HEK293 (cell line): ENCODE results near the gene IARS1.

Source experiments
- HIC1 ChIP-seq: fragments of 450-650 bp; formaldehyde crosslinking; IDR thresholded peaks from 2 replicates; pipeline ENCODE4 v1.5.1; 2016; ENCODE audit warnings: missing biosample characterization, missing genetic modification characterization
- KLF1 ChIP-seq: fragments of 450-650 bp; formaldehyde crosslinking; IDR thresholded peaks from 2 replicates; pipeline ENCODE4 v1.5.1; 2016; ENCODE audit warnings: missing biosample characterization, missing genetic modification characterization
- ZFP3 ChIP-seq: fragments of 450-650 bp; formaldehyde crosslinking; IDR thresholded peaks from 2 replicates; pipeline ENCODE4 v1.5.1; 2016; ENCODE audit warnings: low read depth, missing biosample characterization, missing genetic modification characterization
- ZNF114 ChIP-seq: fragments of 450-650 bp; formaldehyde crosslinking; IDR thresholded peaks from 2 replicates; pipeline ENCODE4 v1.5.0; 2017; ENCODE audit warnings: missing biosample characterization, missing genetic modification characterization
- ZNF184 ChIP-seq: fragments of 450-650 bp; IDR thresholded peaks from 2 replicates; pipeline ENCODE4 v1.5.1; 2018; ENCODE audit warnings: missing biosample characterization, mild to moderate bottlenecking, missing genetic modification characterization
- ZNF274 ChIP-seq, 2 experiments: fragments of 200-500 bp in 1 of 2; fragments of 450-650 bp in 1 of 2; sonication (Bioruptor generic) in 1 of 2; formaldehyde crosslinking in 1 of 2; IDR thresholded peaks; 2 replicates each; pipeline versions ENCODE4 v1.5.1 to v1.6.1; 2014 to 2016; ENCODE audit warnings: borderline replicate concordance in 1 of 2, inconsistent platforms in 1 of 2, low read length in 1 of 2, missing biosample characterization in 1 of 2, missing genetic modification characterization in 1 of 2
- ZNF354C ChIP-seq: fragments of 450-650 bp; formaldehyde crosslinking; IDR thresholded peaks from 2 replicates; pipeline ENCODE4 v1.5.1; 2016; ENCODE audit warnings: missing biosample characterization, missing genetic modification characterization, low read depth, borderline replicate concordance
- ZNF37A ChIP-seq: fragments of 450-650 bp; IDR thresholded peaks from 2 replicates; pipeline ENCODE4 v1.5.1; 2018; ENCODE audit warnings: missing biosample characterization, missing genetic modification characterization
- ZNF394 ChIP-seq: fragments of 450-650 bp; formaldehyde crosslinking; IDR thresholded peaks from 2 replicates; pipeline ENCODE4 v1.5.1; 2016; ENCODE audit warnings: missing biosample characterization, missing genetic modification characterization, mild to moderate bottlenecking, moderate library complexity, borderline replicate concordance
- ZNF549 ChIP-seq: fragments of 450-650 bp; IDR thresholded peaks from 2 replicates; pipeline ENCODE4 v1.5.1; 2018; ENCODE audit warnings: missing biosample characterization, missing genetic modification characterization, mild to moderate bottlenecking, inconsistent platforms, moderate library complexity
- ZNF585B ChIP-seq: fragments of 450-650 bp; formaldehyde crosslinking; IDR thresholded peaks from 2 replicates; pipeline ENCODE4 v1.5.1; 2016; ENCODE audit warnings: missing biosample characterization, missing genetic modification characterization
- ZNF654 ChIP-seq: fragments of 450-650 bp; formaldehyde crosslinking; IDR thresholded peaks from 2 replicates; pipeline ENCODE4 v1.5.1; 2016; ENCODE audit warnings: low read depth, missing biosample characterization, missing genetic modification characterization
- ZNF791 ChIP-seq: fragments of 450-650 bp; formaldehyde crosslinking; IDR thresholded peaks from 2 replicates; pipeline ENCODE4 v1.5.1; 2016; ENCODE audit warnings: missing biosample characterization, missing genetic modification characterization
- TF ChIP-seq, protein P1 (sequence below): fragments of 450-650 bp; formaldehyde crosslinking; IDR thresholded peaks from 2 replicates; pipeline ENCODE4 v1.5.1; 2017; ENCODE audit warnings: missing biosample characterization, mild to moderate bottlenecking, missing genetic modification characterization, moderate library complexity
- TF ChIP-seq, protein P2 (sequence below): fragments of 450-650 bp; formaldehyde crosslinking; IDR thresholded peaks from 2 replicates; pipeline ENCODE4 v1.5.1; 2016; ENCODE audit warnings: missing biosample characterization, missing genetic modification characterization
- TF ChIP-seq, protein P3 (sequence below): fragments of 450-650 bp; formaldehyde crosslinking; IDR thresholded peaks from 2 replicates; pipeline ENCODE4 v1.5.1; 2016; ENCODE audit warnings: missing biosample characterization, missing genetic modification characterization, low read depth
- TF ChIP-seq, protein P4 (sequence below): fragments of 450-650 bp; formaldehyde crosslinking; IDR thresholded peaks from 2 replicates; pipeline ENCODE4 v1.5.1; 2016; ENCODE audit warnings: missing biosample characterization, missing genetic modification characterization
- TF ChIP-seq, protein P5 (sequence below): fragments of 450-650 bp; formaldehyde crosslinking; IDR thresholded peaks from 2 replicates; pipeline ENCODE4 v1.5.1; 2016; ENCODE audit warnings: missing biosample characterization, missing genetic modification characterization
- TF ChIP-seq, protein P6 (sequence below): fragments of 450-650 bp; formaldehyde crosslinking; IDR thresholded peaks from 2 replicates; pipeline ENCODE4 v1.5.1; 2016; ENCODE audit warnings: missing biosample characterization, missing genetic modification characterization
- TF ChIP-seq, protein P7 (sequence below): fragments of 450-650 bp; formaldehyde crosslinking; IDR thresholded peaks from 2 replicates; pipeline ENCODE4 v1.5.1; 2016; ENCODE audit warnings: missing biosample characterization, missing genetic modification characterization

The IARS1 gene

GRCh38 chr9:92293452-92294296 is at the start of gene IARS1 (continued):
- TF ChIP-seq, protein P1, sequence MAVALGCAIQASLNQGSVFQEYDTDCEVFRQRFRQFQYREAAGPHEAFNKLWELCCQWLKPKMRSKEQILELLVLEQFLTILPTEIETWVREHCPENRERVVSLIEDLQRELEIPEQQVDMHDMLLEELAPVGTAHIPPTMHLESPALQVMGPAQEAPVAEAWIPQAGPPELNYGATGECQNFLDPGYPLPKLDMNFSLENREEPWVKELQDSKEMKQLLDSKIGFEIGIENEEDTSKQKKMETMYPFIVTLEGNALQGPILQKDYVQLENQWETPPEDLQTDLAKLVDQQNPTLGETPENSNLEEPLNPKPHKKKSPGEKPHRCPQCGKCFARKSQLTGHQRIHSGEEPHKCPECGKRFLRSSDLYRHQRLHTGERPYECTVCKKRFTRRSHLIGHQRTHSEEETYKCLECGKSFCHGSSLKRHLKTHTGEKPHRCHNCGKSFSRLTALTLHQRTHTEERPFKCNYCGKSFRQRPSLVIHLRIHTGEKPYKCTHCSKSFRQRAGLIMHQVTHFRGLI (tag by site-specific recombination) = no peak
- TF ChIP-seq ZNF114 (tag by site-specific recombination) (no peak), ZNF394 (tag by site-specific recombination) (peak; percentile 8; the same call in 1 of the 2 replicates), HIC1 (tag by site-specific recombination) (peak; percentile 71), ZNF184 (tag by site-specific recombination) (no peak), ZNF274 (IDR thresholded peaks at IDR 0.05; ENCODE audit: low read length) (no peak), ZNF274 (tag by site-specific recombination; IDR thresholded peaks at IDR 0.05; ENCODE audit: borderline replicate concordance) (no peak), ZNF654 (tag by site-specific recombination) (no peak), ZNF791 (tag by site-specific recombination) (no peak), ZNF549 (no peak), ZFP3 (tag by site-specific recombination) (no peak), KLF1 (no peak), ZNF585B (tag by site-specific recombination) (no peak), ZNF37A (no peak), ZNF354C (tag by site-specific recombination) (no peak)
- TF ChIP-seq, protein P2, sequence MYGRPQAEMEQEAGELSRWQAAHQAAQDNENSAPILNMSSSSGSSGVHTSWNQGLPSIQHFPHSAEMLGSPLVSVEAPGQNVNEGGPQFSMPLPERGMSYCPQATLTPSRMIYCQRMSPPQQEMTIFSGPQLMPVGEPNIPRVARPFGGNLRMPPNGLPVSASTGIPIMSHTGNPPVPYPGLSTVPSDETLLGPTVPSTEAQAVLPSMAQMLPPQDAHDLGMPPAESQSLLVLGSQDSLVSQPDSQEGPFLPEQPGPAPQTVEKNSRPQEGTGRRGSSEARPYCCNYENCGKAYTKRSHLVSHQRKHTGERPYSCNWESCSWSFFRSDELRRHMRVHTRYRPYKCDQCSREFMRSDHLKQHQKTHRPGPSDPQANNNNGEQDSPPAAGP = no peak
- TF ChIP-seq, protein P3, sequence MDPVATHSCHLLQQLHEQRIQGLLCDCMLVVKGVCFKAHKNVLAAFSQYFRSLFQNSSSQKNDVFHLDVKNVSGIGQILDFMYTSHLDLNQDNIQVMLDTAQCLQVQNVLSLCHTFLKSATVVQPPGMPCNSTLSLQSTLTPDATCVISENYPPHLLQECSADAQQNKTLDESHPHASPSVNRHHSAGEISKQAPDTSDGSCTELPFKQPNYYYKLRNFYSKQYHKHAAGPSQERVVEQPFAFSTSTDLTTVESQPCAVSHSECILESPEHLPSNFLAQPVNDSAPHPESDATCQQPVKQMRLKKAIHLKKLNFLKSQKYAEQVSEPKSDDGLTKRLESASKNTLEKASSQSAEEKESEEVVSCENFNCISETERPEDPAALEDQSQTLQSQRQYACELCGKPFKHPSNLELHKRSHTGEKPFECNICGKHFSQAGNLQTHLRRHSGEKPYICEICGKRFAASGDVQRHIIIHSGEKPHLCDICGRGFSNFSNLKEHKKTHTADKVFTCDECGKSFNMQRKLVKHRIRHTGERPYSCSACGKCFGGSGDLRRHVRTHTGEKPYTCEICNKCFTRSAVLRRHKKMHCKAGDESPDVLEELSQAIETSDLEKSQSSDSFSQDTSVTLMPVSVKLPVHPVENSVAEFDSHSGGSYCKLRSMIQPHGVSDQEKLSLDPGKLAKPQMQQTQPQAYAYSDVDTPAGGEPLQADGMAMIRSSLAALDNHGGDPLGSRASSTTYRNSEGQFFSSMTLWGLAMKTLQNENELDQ (tag by site-specific recombination) = no peak
- TF ChIP-seq, protein P4, sequence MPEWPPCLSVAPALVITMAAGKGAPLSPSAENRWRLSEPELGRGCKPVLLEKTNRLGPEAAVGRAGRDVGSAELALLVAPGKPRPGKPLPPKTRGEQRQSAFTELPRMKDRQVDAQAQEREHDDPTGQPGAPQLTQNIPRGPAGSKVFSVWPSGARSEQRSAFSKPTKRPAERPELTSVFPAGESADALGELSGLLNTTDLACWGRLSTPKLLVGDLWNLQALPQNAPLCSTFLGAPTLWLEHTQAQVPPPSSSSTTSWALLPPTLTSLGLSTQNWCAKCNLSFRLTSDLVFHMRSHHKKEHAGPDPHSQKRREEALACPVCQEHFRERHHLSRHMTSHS = no peak
- TF ChIP-seq, protein P5, sequence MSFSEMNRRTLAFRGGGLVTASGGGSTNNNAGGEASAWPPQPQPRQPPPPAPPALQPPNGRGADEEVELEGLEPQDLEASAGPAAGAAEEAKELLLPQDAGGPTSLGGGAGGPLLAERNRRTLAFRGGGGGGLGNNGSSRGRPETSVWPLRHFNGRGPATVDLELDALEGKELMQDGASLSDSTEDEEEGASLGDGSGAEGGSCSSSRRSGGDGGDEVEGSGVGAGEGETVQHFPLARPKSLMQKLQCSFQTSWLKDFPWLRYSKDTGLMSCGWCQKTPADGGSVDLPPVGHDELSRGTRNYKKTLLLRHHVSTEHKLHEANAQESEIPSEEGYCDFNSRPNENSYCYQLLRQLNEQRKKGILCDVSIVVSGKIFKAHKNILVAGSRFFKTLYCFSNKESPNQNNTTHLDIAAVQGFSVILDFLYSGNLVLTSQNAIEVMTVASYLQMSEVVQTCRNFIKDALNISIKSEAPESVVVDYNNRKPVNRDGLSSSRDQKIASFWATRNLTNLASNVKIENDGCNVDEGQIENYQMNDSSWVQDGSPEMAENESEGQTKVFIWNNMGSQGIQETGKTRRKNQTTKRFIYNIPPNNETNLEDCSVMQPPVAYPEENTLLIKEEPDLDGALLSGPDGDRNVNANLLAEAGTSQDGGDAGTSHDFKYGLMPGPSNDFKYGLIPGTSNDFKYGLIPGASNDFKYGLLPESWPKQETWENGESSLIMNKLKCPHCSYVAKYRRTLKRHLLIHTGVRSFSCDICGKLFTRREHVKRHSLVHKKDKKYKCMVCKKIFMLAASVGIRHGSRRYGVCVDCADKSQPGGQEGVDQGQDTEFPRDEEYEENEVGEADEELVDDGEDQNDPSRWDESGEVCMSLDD (tag by site-specific recombination) = peak; percentile 33; the same call in 1 of the 2 replicates
- TF ChIP-seq, protein P6, sequence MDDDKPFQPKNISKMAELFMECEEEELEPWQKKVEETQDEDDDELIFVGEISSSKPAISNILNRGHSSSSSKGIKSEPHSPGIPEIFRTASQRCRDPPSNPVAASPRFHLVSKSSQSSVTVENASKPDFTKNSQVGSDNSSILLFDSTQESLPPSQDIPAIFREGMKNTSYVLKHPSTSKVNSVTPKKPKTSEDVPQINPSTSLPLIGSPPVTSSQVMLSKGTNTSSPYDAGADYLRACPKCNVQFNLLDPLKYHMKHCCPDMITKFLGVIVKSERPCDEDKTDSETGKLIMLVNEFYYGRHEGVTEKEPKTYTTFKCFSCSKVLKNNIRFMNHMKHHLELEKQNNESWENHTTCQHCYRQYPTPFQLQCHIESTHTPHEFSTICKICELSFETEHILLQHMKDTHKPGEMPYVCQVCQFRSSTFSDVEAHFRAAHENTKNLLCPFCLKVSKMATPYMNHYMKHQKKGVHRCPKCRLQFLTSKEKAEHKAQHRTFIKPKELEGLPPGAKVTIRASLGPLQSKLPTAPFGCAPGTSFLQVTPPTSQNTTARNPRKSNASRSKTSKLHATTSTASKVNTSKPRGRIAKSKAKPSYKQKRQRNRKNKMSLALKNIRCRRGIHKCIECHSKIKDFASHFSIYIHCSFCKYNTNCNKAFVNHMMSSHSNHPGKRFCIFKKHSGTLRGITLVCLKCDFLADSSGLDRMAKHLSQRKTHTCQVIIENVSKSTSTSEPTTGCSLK = no peak
- TF ChIP-seq, protein P7, sequence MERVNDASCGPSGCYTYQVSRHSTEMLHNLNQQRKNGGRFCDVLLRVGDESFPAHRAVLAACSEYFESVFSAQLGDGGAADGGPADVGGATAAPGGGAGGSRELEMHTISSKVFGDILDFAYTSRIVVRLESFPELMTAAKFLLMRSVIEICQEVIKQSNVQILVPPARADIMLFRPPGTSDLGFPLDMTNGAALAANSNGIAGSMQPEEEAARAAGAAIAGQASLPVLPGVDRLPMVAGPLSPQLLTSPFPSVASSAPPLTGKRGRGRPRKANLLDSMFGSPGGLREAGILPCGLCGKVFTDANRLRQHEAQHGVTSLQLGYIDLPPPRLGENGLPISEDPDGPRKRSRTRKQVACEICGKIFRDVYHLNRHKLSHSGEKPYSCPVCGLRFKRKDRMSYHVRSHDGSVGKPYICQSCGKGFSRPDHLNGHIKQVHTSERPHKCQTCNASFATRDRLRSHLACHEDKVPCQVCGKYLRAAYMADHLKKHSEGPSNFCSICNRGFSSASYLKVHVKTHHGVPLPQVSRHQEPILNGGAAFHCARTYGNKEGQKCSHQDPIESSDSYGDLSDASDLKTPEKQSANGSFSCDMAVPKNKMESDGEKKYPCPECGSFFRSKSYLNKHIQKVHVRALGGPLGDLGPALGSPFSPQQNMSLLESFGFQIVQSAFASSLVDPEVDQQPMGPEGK (tag by site-specific recombination) = no peak
